GM19467 (cell line): ENCODE data around the gene ZNF407.
A peak's percentile ranks its signal among the peaks of the same experiment; 100 is the strongest.

ENCODE experiments used
- ATAC-seq: cut with Tn5 transposase; IDR thresholded peaks from one replicate; pipeline ENCODE4 v1.9.1; 2021; ENCODE audit warnings: mild to moderate bottlenecking, moderate library complexity; ENCODE audit not compliant: unreplicated experiment

The ZNF407 gene

DNA sequence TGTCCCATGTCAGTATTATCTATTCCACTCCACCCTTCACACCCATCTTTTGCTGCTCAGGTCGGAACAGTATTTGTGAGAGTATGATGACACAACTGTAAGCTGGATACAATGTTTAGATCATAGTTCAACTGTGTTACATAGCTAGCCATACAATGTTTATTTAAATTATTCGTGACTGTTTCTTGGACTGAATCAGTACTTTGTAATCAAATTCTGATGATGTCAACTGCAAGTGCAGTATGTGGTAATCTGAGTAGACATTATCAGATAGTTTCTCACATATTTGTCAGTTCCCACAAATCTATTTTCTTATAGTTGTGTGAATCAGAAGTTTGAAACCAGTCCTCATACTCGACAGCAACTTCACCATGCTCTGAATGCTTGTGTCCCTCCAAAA, 177.6 kb downstream of the ZNF407 start:
- ATAC-seq = no peak

DNA sequence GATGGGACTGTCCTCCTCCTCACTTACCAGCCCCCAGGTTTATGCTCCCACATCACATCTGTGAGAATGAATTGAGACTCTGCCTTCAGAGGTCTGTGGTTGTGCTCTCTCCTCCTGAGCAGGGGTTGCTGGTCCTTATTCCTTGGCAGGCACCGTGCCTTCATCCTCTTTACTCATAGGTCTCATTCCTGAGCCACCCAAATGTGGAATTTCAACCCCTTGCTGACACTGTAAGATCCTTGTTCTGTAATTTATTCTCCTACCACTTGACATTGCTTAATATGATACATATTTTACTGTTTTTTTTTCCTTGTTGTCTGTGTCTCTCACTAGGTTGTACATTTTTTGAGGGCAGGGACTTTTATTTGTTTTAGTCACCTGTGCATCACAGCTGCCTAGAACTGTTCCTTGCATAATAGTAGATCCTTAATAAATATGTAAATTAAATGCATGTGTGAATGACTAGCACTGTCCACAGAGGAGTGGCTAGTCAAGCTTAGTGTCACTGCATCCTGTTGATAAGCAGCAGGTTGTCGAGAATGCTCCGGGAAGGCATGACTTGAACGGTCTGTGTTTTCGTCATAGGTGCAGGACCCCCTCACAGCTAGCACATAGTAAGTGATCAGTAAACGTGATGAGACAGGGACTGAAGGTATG, 180.6 kb downstream of the ZNF407 start:
- no peak for ATAC-seq

DNA sequence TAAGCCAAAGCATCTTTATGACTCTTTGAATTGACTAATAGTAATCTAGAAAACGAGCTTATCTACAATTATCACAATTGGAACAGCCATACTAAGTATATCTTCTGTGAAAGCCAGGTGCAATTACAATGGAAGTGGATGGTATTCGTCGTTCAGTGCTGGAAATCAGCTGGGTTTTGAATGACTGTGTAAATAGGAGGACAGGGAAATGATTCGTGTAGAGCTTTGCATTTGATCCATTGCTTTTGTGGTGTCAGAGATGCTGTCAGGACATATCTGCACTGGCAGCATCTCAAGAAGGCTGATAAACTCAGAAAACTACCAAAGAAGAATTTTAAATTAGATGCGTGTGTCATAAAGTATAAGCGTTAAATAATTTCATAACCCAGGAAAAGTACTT, 187.1 kb downstream of the ZNF407 start:
- ATAC-seq = no peak

GRCh38 chr18:74785632-74786031, 188.0 kb downstream of the ZNF407 start:
- no peak for ATAC-seq

- ATAC-seq = no peak
Observed at GRCh38 chr18:74788657-74789056, 191.0 kb downstream of the ZNF407 start.

GRCh38 chr18:74789078-74789477, 191.4 kb downstream of the ZNF407 start:
- no peak for ATAC-seq

GRCh38 chr18:74790451-74790850, 192.8 kb downstream of the ZNF407 start:
- no peak for ATAC-seq

GRCh38 chr18:74791501-74792194, 194.0 kb downstream of the ZNF407 start:
- no peak for ATAC-seq

DNA sequence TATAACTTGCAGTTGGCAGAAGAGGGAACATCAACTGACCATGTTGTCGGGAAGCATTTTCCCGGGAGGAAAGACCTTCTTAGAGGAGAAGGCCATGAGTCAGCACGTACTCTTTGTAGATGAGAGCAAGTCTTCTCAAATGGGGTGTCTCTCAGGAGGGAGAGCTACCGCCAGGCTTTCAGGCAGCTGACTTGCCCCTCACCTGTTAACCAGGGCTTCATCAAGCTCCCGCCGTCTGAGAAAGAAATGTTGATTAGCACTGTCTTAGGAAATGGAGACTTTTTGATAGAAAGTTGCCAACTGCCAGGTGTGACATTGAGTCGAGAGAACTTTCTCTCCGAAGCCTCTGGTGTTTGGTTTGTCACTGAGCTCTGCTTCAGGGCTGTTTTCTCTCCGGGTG, 196.1 kb downstream of the ZNF407 start:
- ATAC-seq = no peak

DNA sequence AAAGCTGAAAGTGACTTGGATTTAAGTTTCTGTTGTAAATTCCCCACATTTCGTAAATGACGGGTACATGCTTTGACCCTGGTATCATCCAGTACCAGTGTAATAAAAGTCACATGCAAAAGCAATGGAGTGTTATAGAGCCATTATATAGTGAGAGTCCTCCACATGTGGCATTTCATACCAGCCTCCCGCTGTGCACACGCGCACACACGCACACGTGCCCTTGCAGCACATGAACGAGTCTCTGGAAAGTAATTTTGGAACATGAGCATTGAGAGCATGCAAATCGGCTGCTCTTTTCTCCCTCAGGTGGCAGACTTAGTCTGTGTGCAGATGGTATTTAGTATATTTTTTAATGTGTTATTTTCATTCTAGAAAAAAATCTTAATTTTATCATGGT, 198.1 kb downstream of the ZNF407 start:
- ATAC-seq = no peak

DNA sequence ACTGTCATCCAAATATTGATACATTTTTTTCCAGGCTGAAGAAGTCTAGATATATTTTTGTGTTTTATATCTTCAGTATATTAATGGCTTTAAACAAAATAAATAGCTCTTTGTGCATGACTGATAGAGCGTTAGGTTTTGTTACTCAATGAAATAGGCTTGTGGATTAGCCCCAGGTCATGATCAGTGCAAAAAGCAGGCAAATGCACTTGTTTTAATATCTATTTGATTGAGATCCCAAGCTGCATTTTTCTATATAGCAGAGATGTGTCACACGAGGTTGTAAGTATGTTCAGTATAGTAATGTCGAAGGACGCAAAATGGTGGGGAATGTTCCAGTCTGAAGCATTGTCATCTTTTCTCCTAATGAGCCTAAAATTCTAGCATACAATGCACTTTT, 198.5 kb downstream of the ZNF407 start:
- no peak for ATAC-seq

GRCh38 chr18:74796841-74797576, 199.3 kb downstream of the ZNF407 start:
- ATAC-seq = peak; percentile 98

- ATAC-seq = peak; percentile 37
Observed at GRCh38 chr18:74797577-74798151, 200.0 kb downstream of the ZNF407 start.

DNA sequence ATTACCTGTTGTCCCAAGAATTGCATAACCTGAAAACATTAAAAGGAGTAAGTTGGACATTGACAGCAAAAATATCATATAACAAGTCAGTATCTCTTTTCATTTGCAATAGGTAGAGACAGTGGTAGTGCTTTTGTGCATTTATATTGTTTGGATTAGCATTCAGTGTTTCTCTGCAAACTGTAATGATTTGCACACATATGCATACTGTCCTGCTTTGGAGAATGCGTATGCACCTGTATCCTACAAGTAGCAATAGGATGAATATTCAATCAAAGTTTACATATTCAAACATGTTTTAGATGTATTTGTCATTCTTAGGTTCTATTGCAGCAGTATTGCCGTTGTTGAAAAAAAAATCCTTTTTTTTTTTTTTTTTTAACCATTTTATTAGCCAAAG, 201.9 kb downstream of the ZNF407 start:
- ATAC-seq = no peak

GRCh38 chr18:74800098-74800497, 202.4 kb downstream of the ZNF407 start:
- no peak for ATAC-seq

GRCh38 chr18:74803117-74803516, 205.4 kb downstream of the ZNF407 start:
- ATAC-seq = no peak

GRCh38 chr18:74803769-74804168, 206.1 kb downstream of the ZNF407 start:
- no peak for ATAC-seq

GRCh38 chr18:74804677-74805076, 207.0 kb downstream of the ZNF407 start:
- no peak for ATAC-seq

DNA sequence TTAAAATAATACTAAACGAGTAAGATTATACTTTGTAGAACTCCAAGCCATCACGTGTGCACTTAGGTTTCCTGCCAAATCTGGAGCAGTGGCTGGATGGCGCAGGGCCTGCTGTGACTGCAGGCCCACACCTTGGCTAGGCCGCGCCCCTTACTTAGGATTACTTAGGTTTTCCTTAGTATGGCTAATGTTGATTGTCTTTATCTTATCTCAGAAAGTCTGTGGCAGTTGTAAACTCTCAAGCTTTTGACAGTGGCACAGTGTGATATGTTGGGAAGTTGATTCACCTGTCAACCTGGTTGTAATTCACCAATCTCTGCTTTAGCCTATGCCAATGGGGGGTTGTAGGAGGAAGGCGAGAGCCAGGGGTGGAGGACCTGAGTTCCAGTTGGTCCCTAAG, 208.4 kb downstream of the ZNF407 start:
- no peak for ATAC-seq

DNA sequence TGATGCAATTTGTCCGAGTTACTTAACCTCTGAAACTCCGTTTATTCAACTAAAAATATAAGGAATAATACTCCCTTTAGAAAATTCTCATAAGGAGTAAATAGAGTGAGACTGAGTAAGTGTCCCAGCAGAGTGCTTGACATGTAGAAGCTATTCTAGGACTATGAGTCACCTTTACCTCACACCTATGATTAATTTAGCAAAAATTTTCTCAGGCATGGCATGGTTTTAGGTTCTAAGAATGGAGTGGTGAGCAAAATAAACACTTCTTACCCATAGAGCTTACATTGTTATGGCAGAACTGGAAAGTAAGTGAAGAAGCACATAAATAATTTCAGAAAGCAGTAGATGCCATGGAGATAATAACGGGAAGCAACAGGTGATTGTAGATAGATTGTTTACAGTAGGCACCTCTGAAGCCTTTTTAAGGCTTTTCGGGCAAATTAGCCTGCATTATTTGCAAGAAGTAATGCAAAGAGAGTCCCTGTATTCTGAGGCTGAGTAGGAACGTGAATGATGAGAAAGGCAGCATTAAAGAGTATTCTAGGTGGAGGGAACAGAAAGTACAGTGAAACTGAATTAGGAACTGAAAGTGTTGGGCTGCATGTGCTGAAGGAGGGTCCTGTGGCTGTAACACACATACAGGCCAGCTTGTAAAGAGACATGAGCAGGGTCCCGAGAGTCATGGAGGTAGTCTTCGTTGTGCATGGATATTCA, 209.2 kb downstream of the ZNF407 start:
- peak; percentile 97 for ATAC-seq

- ATAC-seq = no peak
Observed at GRCh38 chr18:74817576-74817975, 219.9 kb downstream of the ZNF407 start.
